HepG2 (cell line): ENCODE measurements around the gene SOBP. TPM values are rescaled to one million over a fixed set of nuclear protein-coding genes. Genes with fewer than 3 reads are reported as not detected.

Experiments used
- BCL6 ChIP-seq: IDR thresholded peaks from 2 replicates; pipeline ENCODE4 v1.6.1; 2016; ENCODE audit warnings: missing genetic modification reagents, missing compliant biosample characterization
- HMGA1 ChIP-seq: sonication (generic); formaldehyde crosslinking; conservative IDR thresholded peaks from 2 replicates; pipeline ENCODE4 v1.4.0; 2020; ENCODE audit warnings: missing genetic modification reagents
- ISL2 ChIP-seq: sonication (generic); formaldehyde crosslinking; IDR thresholded peaks from 2 replicates; pipeline ENCODE4 v1.5.0; 2020; ENCODE audit warnings: missing genetic modification reagents
- KDM2A ChIP-seq: sonication (generic); formaldehyde crosslinking; IDR thresholded peaks from 2 replicates; pipeline ENCODE4 v1.4.0; 2020; ENCODE audit warnings: low read depth, missing genetic modification reagents, borderline replicate concordance
- PHF5A ChIP-seq: IDR thresholded peaks from one replicate; pipeline ENCODE4 v1.6.1; 2018; ENCODE audit warnings: low read depth, missing genetic modification reagents; ENCODE audit not compliant: unreplicated experiment
- REPIN1 ChIP-seq: sonication (generic); formaldehyde crosslinking; IDR thresholded peaks from 2 replicates; pipeline ENCODE4 v1.8.0; 2022; ENCODE audit warnings: missing genetic modification reagents, low read depth, mild to moderate bottlenecking, borderline replicate concordance
- RNF2 ChIP-seq: fragments of 450-650 bp; conservative IDR thresholded peaks from 2 replicates; pipeline ENCODE4 v1.6.1; 2016; ENCODE audit warnings: low read depth
- SOX13 ChIP-seq, 3 experiments: fragments of 450-650 bp in 1 of 3; sonication (generic) in 1 of 3; formaldehyde crosslinking in 1 of 3; IDR thresholded peaks in 2 of 3; conservative IDR thresholded peaks in 1 of 3; 2 replicates each; pipeline versions ENCODE4 v1.5.0 to v1.6.1; 2016 to 2020; ENCODE audit warnings: antibody characterized with exemption in 1 of 3, mild to moderate bottlenecking in 1 of 3, missing compliant biosample characterization in 1 of 3, missing genetic modification reagents in 1 of 3, moderate library complexity in 1 of 3
- TBX3 ChIP-seq: fragments of 450-650 bp; IDR thresholded peaks from 2 replicates; pipeline ENCODE4 v1.6.1; 2017; ENCODE audit warnings: antibody characterized with exemption, mild to moderate bottlenecking, inconsistent platforms, borderline replicate concordance
- TEAD2 ChIP-seq: sonication (generic); formaldehyde crosslinking; IDR thresholded peaks from 2 replicates; pipeline ENCODE4 v1.9.0; 2021; ENCODE audit warnings: missing genetic modification reagents
- ZNF703 ChIP-seq: sonication (generic); formaldehyde crosslinking; IDR thresholded peaks from 2 replicates; pipeline ENCODE4 v1.5.1; 2020; ENCODE audit warnings: missing genetic modification reagents, mild to moderate bottlenecking, moderate library complexity, borderline replicate concordance
- polyA plus RNA-seq, 8 experiments: library from polyadenylated mRNA; depleted of rRNA in 3 of 8; stranded (reverse) in 7 of 8; unstranded in 1 of 8; fragments of >200 nt; fragmentation: Illumina TruSeq in 4 of 8; extraction: Trizol in 4 of 8; gene quantifications; 2 replicates each; pipeline versions ENCODE4 v1.2.1 to v1.2.3, GENCODE V29; 2011 to 2016; ENCODE audit warnings: low read depth in 4 of 8, missing spikeins in 1 of 8, mixed read lengths in 1 of 8; ENCODE audit not compliant: insufficient read depth in 1 of 8
- total RNA-seq, 5 experiments: library from RNA; depleted of rRNA; stranded (reverse); fragments of >200 nt; fragmentation: Illumina TruSeq; extraction: Trizol; gene quantifications; 2 replicates each; pipeline ENCODE4 v1.2.3, GENCODE V29; 2016; ENCODE audit warnings: low read depth in 1 of 5
- TF ChIP-seq, protein P1 (sequence below): sonication (generic); formaldehyde crosslinking; IDR thresholded peaks from 2 replicates; pipeline ENCODE4 v1.4.0; 2020; ENCODE audit warnings: mild to moderate bottlenecking, missing genetic modification reagents
- TF ChIP-seq, protein P2 (sequence below): sonication (generic); formaldehyde crosslinking; IDR thresholded peaks from 2 replicates; pipeline ENCODE4 v1.9.0; 2021; ENCODE audit warnings: missing genetic modification reagents, mild to moderate bottlenecking, borderline replicate concordance
- TF ChIP-seq, protein P3 (sequence below): IDR thresholded peaks from 2 replicates; pipeline ENCODE4 v1.6.1; 2016
- TF ChIP-seq, protein P4 (sequence below): sonication (generic); formaldehyde crosslinking; IDR thresholded peaks from 2 replicates; pipeline ENCODE4 v1.5.1; 2020; ENCODE audit warnings: mild to moderate bottlenecking, missing genetic modification reagents, borderline replicate concordance
- TF ChIP-seq, protein P5 (sequence below): sonication (generic); formaldehyde crosslinking; IDR thresholded peaks from 2 replicates; pipeline ENCODE4 v1.8.1; 2023; ENCODE audit warnings: mild to moderate bottlenecking, missing genetic modification reagents

SOBP gene
- total and polyA plus RNA-seq, 2 of the 13 experiments (the other 11 are each of a cell fraction or from before 2014, with no cell fraction given): 1.5 to 6.9 TPM

DNA sequence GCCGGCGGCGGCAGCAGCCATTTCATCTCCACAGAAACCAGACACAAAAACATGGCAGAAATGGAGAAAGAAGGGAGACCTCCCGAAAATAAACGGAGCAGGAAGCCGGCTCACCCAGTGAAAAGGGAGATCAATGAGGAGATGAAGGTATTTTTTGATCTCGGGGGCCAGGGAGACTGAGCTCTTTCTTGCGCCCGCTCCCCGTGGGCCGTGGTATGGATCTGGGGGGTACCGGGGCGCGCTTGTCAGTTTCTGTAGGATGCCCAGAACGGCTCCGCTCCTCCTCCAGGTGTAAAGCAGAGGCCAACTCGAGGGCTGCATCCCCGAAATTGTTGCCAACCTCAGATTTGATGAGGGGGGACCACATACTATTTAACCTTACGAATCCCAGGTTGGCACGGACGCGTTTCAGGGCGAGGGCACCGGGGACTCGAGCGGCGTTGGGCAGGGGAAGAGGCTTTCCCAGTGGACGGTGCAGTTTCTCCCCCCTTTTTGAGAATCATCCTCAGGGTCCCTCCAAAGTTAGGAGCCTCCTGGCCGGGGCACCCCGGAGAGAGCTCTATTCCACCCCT, 735 bp downstream of the SOBP start (continued):
- TF ChIP-seq KDM2A (CRISPR knock-in tag): no peak
- TF ChIP-seq ISL2 (CRISPR knock-in tag): no peak
- no peak for TF ChIP-seq ZNF703 (CRISPR knock-in tag)
- TF ChIP-seq TEAD2 (CRISPR knock-in tag): no peak
- TF ChIP-seq RNF2: no peak
- no peak for TF ChIP-seq HMGA1 (CRISPR knock-in tag)
- TF ChIP-seq, protein P1, sequence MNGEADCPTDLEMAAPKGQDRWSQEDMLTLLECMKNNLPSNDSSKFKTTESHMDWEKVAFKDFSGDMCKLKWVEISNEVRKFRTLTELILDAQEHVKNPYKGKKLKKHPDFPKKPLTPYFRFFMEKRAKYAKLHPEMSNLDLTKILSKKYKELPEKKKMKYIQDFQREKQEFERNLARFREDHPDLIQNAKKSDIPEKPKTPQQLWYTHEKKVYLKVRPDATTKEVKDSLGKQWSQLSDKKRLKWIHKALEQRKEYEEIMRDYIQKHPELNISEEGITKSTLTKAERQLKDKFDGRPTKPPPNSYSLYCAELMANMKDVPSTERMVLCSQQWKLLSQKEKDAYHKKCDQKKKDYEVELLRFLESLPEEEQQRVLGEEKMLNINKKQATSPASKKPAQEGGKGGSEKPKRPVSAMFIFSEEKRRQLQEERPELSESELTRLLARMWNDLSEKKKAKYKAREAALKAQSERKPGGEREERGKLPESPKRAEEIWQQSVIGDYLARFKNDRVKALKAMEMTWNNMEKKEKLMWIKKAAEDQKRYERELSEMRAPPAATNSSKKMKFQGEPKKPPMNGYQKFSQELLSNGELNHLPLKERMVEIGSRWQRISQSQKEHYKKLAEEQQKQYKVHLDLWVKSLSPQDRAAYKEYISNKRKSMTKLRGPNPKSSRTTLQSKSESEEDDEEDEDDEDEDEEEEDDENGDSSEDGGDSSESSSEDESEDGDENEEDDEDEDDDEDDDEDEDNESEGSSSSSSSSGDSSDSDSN: no peak
- TF ChIP-seq, protein P2, sequence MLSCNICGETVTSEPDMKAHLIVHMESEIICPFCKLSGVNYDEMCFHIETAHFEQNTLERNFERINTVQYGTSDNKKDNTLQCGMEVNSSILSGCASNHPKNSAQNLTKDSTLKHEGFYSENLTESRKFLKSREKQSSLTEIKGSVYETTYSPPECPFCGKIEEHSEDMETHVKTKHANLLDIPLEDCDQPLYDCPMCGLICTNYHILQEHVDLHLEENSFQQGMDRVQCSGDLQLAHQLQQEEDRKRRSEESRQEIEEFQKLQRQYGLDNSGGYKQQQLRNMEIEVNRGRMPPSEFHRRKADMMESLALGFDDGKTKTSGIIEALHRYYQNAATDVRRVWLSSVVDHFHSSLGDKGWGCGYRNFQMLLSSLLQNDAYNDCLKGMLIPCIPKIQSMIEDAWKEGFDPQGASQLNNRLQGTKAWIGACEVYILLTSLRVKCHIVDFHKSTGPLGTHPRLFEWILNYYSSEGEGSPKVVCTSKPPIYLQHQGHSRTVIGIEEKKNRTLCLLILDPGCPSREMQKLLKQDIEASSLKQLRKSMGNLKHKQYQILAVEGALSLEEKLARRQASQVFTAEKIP: no peak
- TF ChIP-seq SOX13 (IDR thresholded peaks at IDR 0.05): no peak
- TF ChIP-seq SOX13 (CRISPR knock-in tag; conservative IDR thresholded peaks at IDR 0.05 in 1 of 2, IDR thresholded peaks at IDR 0.05 in 1 of 2): no peak
- no peak for TF ChIP-seq PHF5A
- TF ChIP-seq TBX3: no peak
- TF ChIP-seq, protein P3, sequence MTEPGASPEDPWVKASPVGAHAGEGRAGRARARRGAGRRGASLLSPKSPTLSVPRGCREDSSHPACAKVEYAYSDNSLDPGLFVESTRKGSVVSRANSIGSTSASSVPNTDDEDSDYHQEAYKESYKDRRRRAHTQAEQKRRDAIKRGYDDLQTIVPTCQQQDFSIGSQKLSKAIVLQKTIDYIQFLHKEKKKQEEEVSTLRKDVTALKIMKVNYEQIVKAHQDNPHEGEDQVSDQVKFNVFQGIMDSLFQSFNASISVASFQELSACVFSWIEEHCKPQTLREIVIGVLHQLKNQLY (CRISPR knock-in tag): no peak
- TF ChIP-seq, protein P4, sequence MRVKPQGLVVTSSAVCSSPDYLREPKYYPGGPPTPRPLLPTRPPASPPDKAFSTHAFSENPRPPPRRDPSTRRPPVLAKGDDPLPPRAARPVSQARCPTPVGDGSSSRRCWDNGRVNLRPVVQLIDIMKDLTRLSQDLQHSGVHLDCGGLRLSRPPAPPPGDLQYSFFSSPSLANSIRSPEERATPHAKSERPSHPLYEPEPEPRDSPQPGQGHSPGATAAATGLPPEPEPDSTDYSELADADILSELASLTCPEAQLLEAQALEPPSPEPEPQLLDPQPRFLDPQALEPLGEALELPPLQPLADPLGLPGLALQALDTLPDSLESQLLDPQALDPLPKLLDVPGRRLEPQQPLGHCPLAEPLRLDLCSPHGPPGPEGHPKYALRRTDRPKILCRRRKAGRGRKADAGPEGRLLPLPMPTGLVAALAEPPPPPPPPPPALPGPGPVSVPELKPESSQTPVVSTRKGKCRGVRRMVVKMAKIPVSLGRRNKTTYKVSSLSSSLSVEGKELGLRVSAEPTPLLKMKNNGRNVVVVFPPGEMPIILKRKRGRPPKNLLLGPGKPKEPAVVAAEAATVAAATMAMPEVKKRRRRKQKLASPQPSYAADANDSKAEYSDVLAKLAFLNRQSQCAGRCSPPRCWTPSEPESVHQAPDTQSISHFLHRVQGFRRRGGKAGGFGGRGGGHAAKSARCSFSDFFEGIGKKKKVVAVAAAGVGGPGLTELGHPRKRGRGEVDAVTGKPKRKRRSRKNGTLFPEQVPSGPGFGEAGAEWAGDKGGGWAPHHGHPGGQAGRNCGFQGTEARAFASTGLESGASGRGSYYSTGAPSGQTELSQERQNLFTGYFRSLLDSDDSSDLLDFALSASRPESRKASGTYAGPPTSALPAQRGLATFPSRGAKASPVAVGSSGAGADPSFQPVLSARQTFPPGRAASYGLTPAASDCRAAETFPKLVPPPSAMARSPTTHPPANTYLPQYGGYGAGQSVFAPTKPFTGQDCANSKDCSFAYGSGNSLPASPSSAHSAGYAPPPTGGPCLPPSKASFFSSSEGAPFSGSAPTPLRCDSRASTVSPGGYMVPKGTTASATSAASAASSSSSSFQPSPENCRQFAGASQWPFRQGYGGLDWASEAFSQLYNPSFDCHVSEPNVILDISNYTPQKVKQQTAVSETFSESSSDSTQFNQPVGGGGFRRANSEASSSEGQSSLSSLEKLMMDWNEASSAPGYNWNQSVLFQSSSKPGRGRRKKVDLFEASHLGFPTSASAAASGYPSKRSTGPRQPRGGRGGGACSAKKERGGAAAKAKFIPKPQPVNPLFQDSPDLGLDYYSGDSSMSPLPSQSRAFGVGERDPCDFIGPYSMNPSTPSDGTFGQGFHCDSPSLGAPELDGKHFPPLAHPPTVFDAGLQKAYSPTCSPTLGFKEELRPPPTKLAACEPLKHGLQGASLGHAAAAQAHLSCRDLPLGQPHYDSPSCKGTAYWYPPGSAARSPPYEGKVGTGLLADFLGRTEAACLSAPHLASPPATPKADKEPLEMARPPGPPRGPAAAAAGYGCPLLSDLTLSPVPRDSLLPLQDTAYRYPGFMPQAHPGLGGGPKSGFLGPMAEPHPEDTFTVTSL (CRISPR knock-in tag): no peak
- no peak for TF ChIP-seq BCL6
- TF ChIP-seq REPIN1 (CRISPR knock-in tag): no peak
- TF ChIP-seq, protein P5, sequence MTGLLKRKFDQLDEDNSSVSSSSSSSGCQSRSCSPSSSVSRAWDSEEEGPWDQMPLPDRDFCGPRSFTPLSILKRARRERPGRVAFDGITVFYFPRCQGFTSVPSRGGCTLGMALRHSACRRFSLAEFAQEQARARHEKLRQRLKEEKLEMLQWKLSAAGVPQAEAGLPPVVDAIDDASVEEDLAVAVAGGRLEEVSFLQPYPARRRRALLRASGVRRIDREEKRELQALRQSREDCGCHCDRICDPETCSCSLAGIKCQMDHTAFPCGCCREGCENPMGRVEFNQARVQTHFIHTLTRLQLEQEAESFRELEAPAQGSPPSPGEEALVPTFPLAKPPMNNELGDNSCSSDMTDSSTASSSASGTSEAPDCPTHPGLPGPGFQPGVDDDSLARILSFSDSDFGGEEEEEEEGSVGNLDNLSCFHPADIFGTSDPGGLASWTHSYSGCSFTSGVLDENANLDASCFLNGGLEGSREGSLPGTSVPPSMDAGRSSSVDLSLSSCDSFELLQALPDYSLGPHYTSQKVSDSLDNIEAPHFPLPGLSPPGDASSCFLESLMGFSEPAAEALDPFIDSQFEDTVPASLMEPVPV: 0 out of 2 replicates have a peak, but pooled peaks have one; percentile 6
